Measurements from ENCODE around the gene EFNA3. TPM values are rescaled to one million over a fixed set of nuclear protein-coding genes. Genes with fewer than 3 reads are reported as not detected.
A peak's percentile ranks its signal among the peaks of the same experiment; 100 is the strongest.

The EFNA3 gene
- total RNA-seq, 1 donor from 2014 or later = 14.6 TPM

DNA sequence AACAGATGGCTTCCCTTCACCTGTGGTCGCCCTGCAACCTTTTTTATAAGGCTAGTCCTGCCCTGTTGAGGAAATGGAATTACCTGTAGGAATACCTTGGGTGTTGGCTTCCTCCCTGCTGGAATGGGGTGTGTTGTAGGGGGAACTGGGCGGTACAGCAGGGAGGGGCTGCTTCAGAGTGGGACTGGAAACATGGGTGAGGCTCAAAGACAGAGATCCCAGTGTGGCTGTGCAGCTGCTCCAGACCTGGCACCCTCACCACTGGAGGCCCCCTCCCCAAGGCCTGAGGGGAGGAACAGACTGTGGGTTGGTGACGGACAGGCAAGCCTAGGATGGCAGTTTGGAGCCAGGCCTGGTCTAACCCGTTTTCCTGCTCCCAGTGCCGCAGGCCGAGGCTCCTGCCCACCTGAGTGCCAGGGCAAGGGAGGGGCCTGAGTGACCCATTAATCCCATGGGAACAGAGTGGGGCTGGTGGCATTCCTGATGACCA lies 4.5 kb downstream of the EFNA3 start:
- Mint-ChIP-seq H3K4me1 (ENCODE audit: low read depth, unreplicated experiment) (peaks cover 25% of the 10 kb centered on the region), H3K27ac (ENCODE audit: unreplicated experiment) (no peak overlapping the region), H3K27me3 (ENCODE audit: unreplicated experiment) (peaks cover 30% of the 10 kb centered on the region), H3K36me3 (ENCODE audit: unreplicated experiment) (no peaks in the 10 kb centered on the region), H3K9me3 (ENCODE audit: unreplicated experiment) (peaks cover 17% of the 10 kb centered on the region), H3K4me3 (ENCODE audit: unreplicated experiment) (peak overlapping the region; percentile 34)
- no peak for DNase-seq
- TF ChIP-seq, protein P1, sequence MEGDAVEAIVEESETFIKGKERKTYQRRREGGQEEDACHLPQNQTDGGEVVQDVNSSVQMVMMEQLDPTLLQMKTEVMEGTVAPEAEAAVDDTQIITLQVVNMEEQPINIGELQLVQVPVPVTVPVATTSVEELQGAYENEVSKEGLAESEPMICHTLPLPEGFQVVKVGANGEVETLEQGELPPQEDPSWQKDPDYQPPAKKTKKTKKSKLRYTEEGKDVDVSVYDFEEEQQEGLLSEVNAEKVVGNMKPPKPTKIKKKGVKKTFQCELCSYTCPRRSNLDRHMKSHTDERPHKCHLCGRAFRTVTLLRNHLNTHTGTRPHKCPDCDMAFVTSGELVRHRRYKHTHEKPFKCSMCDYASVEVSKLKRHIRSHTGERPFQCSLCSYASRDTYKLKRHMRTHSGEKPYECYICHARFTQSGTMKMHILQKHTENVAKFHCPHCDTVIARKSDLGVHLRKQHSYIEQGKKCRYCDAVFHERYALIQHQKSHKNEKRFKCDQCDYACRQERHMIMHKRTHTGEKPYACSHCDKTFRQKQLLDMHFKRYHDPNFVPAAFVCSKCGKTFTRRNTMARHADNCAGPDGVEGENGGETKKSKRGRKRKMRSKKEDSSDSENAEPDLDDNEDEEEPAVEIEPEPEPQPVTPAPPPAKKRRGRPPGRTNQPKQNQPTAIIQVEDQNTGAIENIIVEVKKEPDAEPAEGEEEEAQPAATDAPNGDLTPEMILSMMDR (IDR thresholded peaks at IDR 0.05; ENCODE audit: partially characterized antibody, unreplicated experiment) = no peak

DNA sequence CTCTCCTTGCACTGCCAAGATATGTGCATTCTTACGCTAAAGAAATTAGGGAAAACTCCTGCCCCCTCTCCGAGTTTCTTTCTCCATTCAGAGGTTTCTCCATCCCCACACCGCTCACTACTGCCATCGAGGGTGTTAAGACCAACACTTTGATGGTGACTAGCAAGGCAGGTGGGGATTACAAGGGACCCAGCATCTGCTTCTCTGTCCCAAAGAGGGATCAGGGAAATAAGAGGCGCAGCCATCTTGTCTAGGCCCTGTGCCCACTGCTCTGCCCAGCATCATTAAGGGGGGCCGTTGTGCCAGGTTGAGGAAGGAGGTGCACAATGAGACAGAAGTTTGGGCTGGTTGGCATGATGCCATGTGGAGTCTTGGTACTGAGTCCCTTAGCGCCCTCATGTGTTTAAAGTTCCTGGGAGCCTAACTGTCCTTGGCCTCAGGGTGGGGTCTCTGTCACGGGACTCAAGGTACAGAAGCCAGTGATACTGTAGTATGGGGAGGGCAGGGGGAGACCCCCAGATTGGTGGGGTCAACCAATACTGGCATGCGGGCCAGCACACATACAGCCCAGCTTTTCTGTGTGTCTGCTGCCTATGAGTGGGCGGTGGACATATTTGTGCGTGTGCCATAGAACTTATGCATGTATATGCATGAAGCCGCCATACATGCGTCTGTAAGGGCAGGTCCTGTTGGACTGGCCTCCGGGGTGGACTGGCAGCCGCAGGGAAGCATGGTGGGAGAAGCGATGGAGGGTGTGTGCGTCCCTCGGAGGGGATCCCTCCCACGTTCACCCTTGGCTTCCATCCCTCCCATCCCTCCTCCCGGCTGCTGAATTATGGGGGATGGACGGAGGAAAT lies 5.5 kb downstream of the EFNA3 start:
- H3K4me3 Mint-ChIP-seq (ENCODE audit: unreplicated experiment) = peak overlapping the region; percentile 93
- H3K36me3 Mint-ChIP-seq (ENCODE audit: unreplicated experiment) = no peaks in the 10 kb centered on the region
- peaks cover 29% of the 10 kb centered on the region for H3K27me3 Mint-ChIP-seq (ENCODE audit: unreplicated experiment)
- TF ChIP-seq, protein P1 (IDR thresholded peaks at IDR 0.05; ENCODE audit: partially characterized antibody, unreplicated experiment) = no peak
- peaks cover 13% of the 10 kb centered on the region for H3K9me3 Mint-ChIP-seq (ENCODE audit: unreplicated experiment)
- no peak for DNase-seq
- H3K4me1 Mint-ChIP-seq (ENCODE audit: low read depth, unreplicated experiment) = peaks cover 23% of the 10 kb centered on the region
- H3K27ac Mint-ChIP-seq (ENCODE audit: unreplicated experiment) = no peak overlapping the region

DNA sequence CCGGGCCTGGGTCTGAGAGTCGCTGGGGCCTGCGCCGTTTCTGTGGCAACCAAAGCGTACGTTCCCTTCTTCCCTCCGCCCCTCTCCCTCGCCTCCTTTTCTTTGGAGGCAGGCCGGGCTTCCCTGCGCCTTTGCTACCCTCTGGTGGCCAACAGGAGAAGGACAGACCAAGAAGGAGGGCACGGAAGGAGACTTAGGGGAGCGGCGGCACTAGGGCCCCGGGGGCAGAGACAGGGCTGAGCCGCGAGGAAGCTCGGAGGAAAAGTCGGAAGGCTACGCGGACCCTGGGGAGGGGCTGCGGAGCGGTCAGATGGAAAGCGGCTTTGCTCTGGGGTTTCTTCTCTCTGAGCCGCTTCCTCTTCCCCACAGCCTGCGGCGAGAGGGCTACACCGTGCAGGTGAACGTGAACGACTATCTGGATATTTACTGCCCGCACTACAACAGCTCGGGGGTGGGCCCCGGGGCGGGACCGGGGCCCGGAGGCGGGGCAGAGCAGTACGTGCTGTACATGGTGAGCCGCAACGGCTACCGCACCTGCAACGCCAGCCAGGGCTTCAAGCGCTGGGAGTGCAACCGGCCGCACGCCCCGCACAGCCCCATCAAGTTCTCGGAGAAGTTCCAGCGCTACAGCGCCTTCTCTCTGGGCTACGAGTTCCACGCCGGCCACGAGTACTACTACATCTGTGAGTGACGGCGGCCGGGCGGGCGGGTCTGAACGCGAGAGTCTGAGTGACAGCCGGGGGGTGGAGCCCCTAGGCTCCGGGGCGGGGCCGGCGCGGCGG lies 6.3 kb downstream of the EFNA3 start:
- Mint-ChIP-seq H3K27me3 (ENCODE audit: unreplicated experiment) (peaks cover 24% of the 10 kb centered on the region), H3K4me1 (ENCODE audit: low read depth, unreplicated experiment) (peaks cover 18% of the 10 kb centered on the region), H3K9me3 (ENCODE audit: unreplicated experiment) (peaks cover 10% of the 10 kb centered on the region), H3K36me3 (ENCODE audit: unreplicated experiment) (no peaks in the 10 kb centered on the region), H3K4me3 (ENCODE audit: unreplicated experiment) (peak overlapping the region; percentile 93), H3K27ac (ENCODE audit: unreplicated experiment) (peak overlapping the region; percentile 64)
- TF ChIP-seq, protein P1 (IDR thresholded peaks at IDR 0.05; ENCODE audit: partially characterized antibody, unreplicated experiment) = peak; percentile 87
- DNase-seq = peak; percentile 95

GRCh38 chr1:155085504-155086127 lies 7.0 kb downstream of the EFNA3 start:
- H3K9me3 Mint-ChIP-seq (ENCODE audit: unreplicated experiment) = peaks cover 10% of the 10 kb centered on the region
- no peaks in the 10 kb centered on the region for H3K36me3 Mint-ChIP-seq (ENCODE audit: unreplicated experiment)
- peaks cover 18% of the 10 kb centered on the region for H3K4me1 Mint-ChIP-seq (ENCODE audit: low read depth, unreplicated experiment)
- peaks cover 24% of the 10 kb centered on the region for H3K27me3 Mint-ChIP-seq (ENCODE audit: unreplicated experiment)
- TF ChIP-seq, protein P1 (IDR thresholded peaks at IDR 0.05; ENCODE audit: partially characterized antibody, unreplicated experiment) = no peak
- peak overlapping the region; percentile 93 for H3K4me3 Mint-ChIP-seq (ENCODE audit: unreplicated experiment)
- DNase-seq = no peak
- H3K27ac Mint-ChIP-seq (ENCODE audit: unreplicated experiment) = peak overlapping the region; percentile 38
